OCI-M2 (cell line): ENCODE data around the gene GABRB3.

Experiments used
- DNase-seq: peaks from one replicate; lab custom pipeline; 2025; ENCODE audit not compliant: unreplicated experiment; lab: John Stamatoyannopoulos, UW

Gene GABRB3

GRCh38 chr15:26562336-26562735 lies 210.5 kb downstream of the GABRB3 start:
- no peak for DNase-seq

- DNase-seq, result no peak
These were observed 211.0 kb downstream of the GABRB3 start for GRCh38 chr15:26561896-26562295.

GRCh38 chr15:26561130-26561529 lies 211.7 kb downstream of the GABRB3 start:
- no peak for DNase-seq

GRCh38 chr15:26555898-26556297 lies 217.0 kb downstream of the GABRB3 start:
- DNase-seq, result no peak

GRCh38 chr15:26551473-26551872 lies 221.4 kb downstream of the GABRB3 start:
- DNase-seq, result no peak

GRCh38 chr15:26550880-26551279 lies 222.0 kb downstream of the GABRB3 start:
- no peak for DNase-seq

GRCh38 chr15:26537663-26538062 lies 235.2 kb downstream of the GABRB3 start:
- no peak for DNase-seq

- no peak for DNase-seq
These were observed 241.4 kb downstream of the GABRB3 start for GRCh38 chr15:26531489-26531888.

- no peak for DNase-seq
These were observed 247.8 kb downstream of the GABRB3 start for GRCh38 chr15:26525096-26525495.

GRCh38 chr15:26521691-26522198 lies 251.1 kb downstream of the GABRB3 start:
- DNase-seq, result no peak

GRCh38 chr15:26521130-26521529 lies 251.7 kb downstream of the GABRB3 start:
- no peak for DNase-seq

GRCh38 chr15:26518885-26519284 lies 254.0 kb downstream of the GABRB3 start:
- no peak for DNase-seq

GRCh38 chr15:26516102-26516980 lies 256.5 kb downstream of the GABRB3 start:
- DNase-seq, result no peak

GRCh38 chr15:26504009-26504408 lies 268.9 kb downstream of the GABRB3 start:
- no peak for DNase-seq
